GM12872 (cell line): ENCODE data around the gene PDZD4.

Source experiments
- TF ChIP-seq, protein P1 (sequence below): IDR thresholded peaks from 3 replicates; pipeline ENCODE4 v1.5.1; 2011; ENCODE audit warnings: low read depth, mild to moderate bottlenecking, low read length, moderate library complexity; ENCODE audit not compliant: insufficient read depth

Gene PDZD4

DNA sequence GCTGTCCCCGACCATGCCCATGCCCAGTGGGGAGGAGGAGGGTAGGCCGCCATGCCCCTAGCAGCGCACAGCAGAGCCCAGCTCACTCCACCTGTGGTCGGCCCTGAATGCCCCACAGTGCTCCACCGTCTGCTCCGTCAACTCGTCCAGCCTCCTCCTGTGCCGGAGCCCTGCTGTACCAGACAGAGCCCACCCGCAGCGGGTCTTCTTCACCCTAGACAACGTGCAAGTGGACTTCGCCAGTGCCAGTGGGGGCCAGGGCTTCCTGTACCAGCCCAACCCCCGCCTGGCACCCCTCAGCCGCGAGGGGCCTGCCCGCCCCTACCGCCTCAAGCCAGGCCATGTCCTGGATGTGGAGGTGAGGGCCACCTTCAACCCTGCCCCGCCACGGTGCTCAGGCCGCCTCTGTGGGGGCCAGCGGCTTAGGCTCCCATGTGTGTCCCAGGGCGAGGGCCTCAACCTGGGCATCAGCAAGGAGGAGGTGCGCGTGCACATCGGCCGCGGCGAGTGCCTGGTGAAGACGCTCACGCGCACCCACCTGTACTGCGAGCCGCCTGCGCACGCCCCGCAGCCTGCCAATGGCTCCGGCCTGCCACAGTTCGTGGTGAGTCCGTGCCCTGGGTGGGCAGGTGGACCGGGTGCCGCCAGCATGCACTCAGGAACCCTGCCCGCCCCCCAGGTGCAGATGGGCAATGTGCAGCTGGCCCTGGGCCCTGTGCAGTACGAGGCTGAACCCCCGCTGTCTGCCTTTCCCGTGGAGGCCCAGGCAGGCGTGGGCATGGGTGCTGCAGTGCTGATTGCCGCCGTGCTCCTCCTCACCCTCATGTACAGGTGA lies 56.4 kb downstream of the PDZD4 start:
- TF ChIP-seq, protein P1, sequence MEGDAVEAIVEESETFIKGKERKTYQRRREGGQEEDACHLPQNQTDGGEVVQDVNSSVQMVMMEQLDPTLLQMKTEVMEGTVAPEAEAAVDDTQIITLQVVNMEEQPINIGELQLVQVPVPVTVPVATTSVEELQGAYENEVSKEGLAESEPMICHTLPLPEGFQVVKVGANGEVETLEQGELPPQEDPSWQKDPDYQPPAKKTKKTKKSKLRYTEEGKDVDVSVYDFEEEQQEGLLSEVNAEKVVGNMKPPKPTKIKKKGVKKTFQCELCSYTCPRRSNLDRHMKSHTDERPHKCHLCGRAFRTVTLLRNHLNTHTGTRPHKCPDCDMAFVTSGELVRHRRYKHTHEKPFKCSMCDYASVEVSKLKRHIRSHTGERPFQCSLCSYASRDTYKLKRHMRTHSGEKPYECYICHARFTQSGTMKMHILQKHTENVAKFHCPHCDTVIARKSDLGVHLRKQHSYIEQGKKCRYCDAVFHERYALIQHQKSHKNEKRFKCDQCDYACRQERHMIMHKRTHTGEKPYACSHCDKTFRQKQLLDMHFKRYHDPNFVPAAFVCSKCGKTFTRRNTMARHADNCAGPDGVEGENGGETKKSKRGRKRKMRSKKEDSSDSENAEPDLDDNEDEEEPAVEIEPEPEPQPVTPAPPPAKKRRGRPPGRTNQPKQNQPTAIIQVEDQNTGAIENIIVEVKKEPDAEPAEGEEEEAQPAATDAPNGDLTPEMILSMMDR: no peak

DNA sequence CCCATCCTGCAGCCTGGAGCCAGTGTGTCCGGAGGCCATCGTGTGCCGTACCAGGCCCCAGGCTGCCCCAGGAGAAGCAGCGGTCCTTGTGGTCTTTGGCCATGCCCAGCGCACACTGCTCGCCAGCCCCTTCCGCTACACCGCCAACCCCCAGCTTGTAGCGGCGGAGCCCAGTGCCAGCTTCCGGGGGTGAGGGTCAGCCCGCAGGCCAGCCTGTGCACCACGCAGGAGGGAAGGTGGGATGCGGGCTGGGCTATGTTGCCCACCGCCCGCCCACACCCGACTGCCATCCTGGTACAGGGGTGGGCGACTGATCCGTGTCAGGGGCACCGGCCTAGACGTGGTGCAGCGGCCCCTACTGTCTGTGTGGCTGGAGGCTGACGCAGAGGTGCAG lies 57.1 kb downstream of the PDZD4 start:
- TF ChIP-seq, protein P1: no peak

DNA sequence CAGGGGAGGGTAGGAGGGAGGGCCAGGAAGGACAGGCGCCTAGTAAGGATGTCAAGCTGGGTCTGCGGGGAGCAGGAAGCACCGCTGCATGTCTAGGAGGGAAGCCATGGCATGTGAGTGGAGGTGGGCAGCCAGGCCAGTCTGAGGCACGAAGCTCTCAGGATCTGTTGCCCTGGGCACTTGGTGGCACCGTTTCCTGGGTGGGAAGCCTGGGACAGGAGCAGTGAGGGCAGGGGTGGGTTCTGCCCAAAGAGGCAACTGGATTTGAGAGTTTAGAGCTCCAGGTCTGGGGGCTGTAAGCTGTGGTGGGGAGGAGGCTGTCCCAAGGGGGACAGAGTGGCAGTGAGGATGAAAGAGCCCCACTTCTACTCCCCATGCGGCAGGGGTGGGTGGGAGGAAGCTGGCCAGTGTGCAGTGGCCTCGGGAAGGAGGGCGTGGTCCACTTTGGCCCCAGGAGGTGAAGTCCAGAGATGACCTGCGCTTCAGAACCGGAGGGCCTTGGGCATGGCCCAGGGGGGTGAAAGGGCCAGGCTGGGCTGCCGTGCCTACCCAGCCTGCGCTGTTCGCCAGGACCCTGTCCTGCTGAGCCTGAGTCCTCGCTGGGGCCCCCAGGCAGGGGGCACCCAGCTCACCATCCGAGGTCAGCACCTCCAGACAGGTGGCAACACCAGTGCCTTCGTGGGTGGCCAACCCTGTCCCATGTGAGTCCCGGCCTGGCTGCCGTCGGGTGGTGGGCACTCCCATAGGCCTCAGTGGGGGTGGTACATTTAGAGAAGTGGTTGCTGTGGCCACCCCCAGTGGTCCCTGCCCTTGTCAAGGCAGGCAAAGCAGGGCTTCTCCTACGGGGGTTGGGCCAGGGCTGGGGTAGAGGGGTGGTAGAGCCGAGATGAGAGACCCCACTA lies 57.8 kb downstream of the PDZD4 start:
- TF ChIP-seq, protein P1: no peak

DNA sequence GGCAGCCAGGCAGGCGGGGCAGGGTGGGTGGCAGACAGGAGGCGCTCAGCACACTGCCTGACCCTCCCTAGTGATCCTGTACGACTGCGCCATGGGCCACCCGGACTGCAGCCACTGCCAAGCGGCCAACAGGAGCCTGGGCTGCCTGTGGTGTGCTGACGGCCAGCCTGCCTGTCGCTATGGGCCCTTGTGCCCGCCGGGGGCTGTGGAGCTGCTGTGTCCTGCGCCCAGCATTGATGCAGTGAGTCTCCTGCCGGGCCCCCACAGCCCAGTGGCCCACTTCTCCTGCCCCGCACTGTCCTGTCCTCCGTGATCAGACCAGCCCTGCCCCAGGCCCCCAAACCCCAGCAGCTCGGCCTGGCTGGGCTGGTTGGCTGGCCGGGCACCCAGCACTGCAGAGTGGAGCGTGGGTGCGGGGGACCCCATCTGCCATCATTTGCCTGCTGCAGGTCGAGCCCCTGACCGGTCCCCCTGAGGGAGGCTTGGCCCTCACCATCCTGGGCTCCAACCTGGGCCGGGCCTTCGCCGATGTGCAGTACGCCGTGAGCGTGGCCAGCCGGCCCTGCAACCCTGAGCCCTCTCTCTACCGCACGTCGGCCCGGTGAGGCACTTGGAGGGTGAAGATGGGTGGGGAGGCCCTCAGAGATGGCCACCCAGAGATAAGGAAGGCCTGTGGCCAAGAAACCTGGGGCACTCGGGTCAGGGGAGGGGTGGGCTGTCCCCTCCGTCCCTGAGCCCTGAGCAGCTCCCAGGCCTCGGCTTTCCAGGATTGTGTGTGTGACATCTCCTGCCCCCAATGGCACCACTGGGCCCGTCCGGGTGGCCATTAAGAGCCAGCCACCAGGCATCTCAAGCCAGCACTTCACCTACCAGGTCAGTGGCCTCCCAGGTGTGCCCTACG lies 58.7 kb downstream of the PDZD4 start:
- TF ChIP-seq, protein P1: no peak

DNA sequence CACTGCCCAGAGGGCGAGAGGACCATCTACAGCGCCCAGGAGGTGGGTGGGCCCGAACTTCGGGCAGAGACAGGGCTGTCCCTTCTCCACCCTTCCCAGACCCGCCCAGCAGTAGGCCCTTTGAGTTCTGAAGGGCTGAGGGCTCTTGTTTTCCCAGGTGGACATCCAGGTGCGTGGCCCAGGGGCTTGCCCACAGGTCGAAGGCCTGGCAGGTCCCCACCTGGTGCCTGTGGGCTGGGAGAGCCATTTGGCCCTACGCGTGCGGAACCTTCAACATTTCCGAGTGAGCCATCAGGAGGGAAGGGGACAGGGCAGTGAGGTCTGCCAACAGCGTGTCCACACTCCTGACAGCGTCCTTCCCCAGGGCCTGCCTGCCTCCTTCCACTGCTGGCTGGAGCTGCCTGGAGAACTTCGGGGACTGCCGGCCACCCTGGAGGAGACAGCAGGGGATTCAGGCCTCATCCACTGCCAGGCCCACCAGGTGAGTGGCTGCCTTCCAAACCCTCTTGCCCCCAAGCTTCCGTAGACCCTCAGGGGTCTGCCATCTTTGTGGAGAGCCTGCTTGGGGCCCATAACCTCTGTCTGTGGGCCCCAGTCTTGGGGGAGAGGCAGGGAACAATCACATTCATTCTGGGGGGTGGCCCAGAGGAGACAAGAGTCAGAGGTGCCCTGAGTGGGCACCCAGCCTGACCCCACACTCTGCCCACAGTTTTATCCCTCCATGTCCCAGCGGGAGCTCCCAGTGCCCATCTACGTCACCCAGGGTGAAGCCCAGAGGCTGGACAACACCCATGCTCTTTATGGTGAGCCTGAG lies 59.5 kb downstream of the PDZD4 start:
- TF ChIP-seq, protein P1: no peak

DNA sequence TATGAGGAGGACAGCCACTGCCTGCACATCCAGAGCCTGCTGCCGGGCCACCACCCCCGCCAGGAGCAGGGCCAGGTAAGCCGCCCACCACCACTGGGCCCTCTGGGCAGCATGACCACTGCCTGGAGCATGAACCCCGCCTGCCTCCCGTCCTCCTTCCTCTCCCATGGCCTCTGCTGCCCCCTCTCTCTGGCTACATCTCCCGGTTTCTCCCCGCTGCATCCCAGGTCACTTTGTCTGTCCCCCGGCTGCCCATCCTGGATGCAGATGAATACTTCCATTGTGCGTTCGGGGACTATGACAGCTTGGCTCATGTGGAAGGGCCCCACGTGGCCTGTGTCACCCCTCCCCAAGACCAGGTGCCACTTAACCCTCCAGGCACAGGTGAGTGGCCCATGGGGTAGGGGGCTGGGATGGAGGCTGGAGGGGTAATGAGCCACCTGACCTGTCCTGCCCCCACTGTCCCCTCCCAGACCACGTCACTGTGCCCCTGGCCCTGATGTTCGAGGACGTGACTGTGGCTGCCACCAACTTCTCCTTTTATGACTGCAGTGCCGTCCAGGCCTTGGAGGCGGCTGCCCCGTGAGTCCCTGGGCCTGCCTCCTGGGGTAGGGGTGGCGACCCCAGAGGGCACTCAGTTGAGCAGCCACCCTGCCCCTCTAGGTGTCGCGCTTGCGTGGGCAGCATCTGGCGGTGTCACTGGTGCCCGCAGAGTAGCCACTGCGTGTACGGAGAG lies 60.3 kb downstream of the PDZD4 start:
- TF ChIP-seq, protein P1: no peak
